Measurements from ENCODE around the gene SYT2. TPM values are rescaled to one million over a fixed set of nuclear protein-coding genes. Genes with fewer than 3 reads are reported as not detected.

Gene SYT2
- total RNA-seq, 1 donor from 2014 or later, result 0.26 TPM

- TF ChIP-seq EZH2 (IDR thresholded peaks at IDR 0.05), result no peak
- no peak for TF ChIP-seq EZH2phosphoT487 (IDR thresholded peaks at IDR 0.05)
- no peaks in the 10 kb centered on the region for H3K36me3 Mint-ChIP-seq
- Histone ChIP-seq H3K4me3 (no peak overlapping the region), H3K79me2 (ENCODE audit: low read depth) (no peaks in the 10 kb centered on the region), H3K27ac (no peak overlapping the region), H2AFZ (replicated peaks) (no peak overlapping the region), H3K9ac (no peak overlapping the region), H3K4me2 (no peak overlapping the region), H3F3A (ENCODE audit: low read depth) (no peaks in the 10 kb centered on the region), H3K9me3 (ENCODE audit: low read depth) (no peaks in the 10 kb centered on the region), H3K36me3 (no peaks in the 10 kb centered on the region), H3K27me3 (no peaks in the 10 kb centered on the region), H3K4me1 (peaks cover 12% of the 10 kb centered on the region), H4K20me1 (ENCODE audit: low read depth) (peaks cover 12% of the 10 kb centered on the region)
- H3K4me3 Mint-ChIP-seq, result no peak overlapping the region
- no peak for DNase-seq (ENCODE audit: low spot score)
- no peak overlapping the region for H3K27ac Mint-ChIP-seq
- H3K27me3 Mint-ChIP-seq (ENCODE audit: insufficient read depth, low read depth), result peaks cover 11% of the 10 kb centered on the region
- H3K4me1 Mint-ChIP-seq, result no peaks in the 10 kb centered on the region
- no peaks in the 10 kb centered on the region for H3K9me3 Mint-ChIP-seq
Measured at GRCh38 chr1:202677433-202677832, 32.8 kb downstream of the SYT2 start.

GRCh38 chr1:202673531-202673930 lies 36.7 kb downstream of the SYT2 start:
- Mint-ChIP-seq H3K9me3 (peaks cover 2% of the 10 kb centered on the region), H3K27ac (peak overlapping the region; percentile 24), H3K4me1 (no peaks in the 10 kb centered on the region), H3K27me3 (ENCODE audit: insufficient read depth, low read depth) (peaks cover 11% of the 10 kb centered on the region), H3K4me3 (no peak overlapping the region), H3K36me3 (no peaks in the 10 kb centered on the region)
- Histone ChIP-seq H3K9me3 (ENCODE audit: low read depth) (no peaks in the 10 kb centered on the region), H3K4me3 (no peak overlapping the region), H3F3A (ENCODE audit: low read depth) (no peaks in the 10 kb centered on the region), H2AFZ (replicated peaks) (no peak overlapping the region), H3K36me3 (no peaks in the 10 kb centered on the region), H3K4me2 (no peak overlapping the region), H4K20me1 (ENCODE audit: low read depth) (no peaks in the 10 kb centered on the region), H3K27me3 (no peaks in the 10 kb centered on the region), H3K27ac (no peak overlapping the region), H3K4me1 (no peaks in the 10 kb centered on the region), H3K79me2 (ENCODE audit: low read depth) (no peaks in the 10 kb centered on the region), H3K9ac (no peak overlapping the region)
- no peak for DNase-seq (ENCODE audit: low spot score)
- TF ChIP-seq EZH2phosphoT487 (IDR thresholded peaks at IDR 0.05), result no peak
- TF ChIP-seq EZH2 (IDR thresholded peaks at IDR 0.05), result no peak
- TF ChIP-seq, protein P1, sequence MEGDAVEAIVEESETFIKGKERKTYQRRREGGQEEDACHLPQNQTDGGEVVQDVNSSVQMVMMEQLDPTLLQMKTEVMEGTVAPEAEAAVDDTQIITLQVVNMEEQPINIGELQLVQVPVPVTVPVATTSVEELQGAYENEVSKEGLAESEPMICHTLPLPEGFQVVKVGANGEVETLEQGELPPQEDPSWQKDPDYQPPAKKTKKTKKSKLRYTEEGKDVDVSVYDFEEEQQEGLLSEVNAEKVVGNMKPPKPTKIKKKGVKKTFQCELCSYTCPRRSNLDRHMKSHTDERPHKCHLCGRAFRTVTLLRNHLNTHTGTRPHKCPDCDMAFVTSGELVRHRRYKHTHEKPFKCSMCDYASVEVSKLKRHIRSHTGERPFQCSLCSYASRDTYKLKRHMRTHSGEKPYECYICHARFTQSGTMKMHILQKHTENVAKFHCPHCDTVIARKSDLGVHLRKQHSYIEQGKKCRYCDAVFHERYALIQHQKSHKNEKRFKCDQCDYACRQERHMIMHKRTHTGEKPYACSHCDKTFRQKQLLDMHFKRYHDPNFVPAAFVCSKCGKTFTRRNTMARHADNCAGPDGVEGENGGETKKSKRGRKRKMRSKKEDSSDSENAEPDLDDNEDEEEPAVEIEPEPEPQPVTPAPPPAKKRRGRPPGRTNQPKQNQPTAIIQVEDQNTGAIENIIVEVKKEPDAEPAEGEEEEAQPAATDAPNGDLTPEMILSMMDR (IDR thresholded peaks at IDR 0.05), result no peak

- Mint-ChIP-seq H3K27ac (no peak overlapping the region), H3K27me3 (ENCODE audit: insufficient read depth, low read depth) (peaks cover 11% of the 10 kb centered on the region), H3K9me3 (peaks cover 2% of the 10 kb centered on the region), H3K36me3 (no peaks in the 10 kb centered on the region), H3K4me3 (no peak overlapping the region), H3K4me1 (no peaks in the 10 kb centered on the region)
- H3K27me3 ChIP-seq, result no peaks in the 10 kb centered on the region
- H3K79me2 ChIP-seq (ENCODE audit: low read depth), result no peaks in the 10 kb centered on the region
- no peak for TF ChIP-seq EZH2 (IDR thresholded peaks at IDR 0.05)
- TF ChIP-seq, protein P1 (IDR thresholded peaks at IDR 0.05), result no peak
- no peak for TF ChIP-seq EZH2phosphoT487 (IDR thresholded peaks at IDR 0.05)
- H3K36me3 ChIP-seq, result no peaks in the 10 kb centered on the region
- H2AFZ ChIP-seq (replicated peaks), result no peak overlapping the region
- no peak overlapping the region for H3K9ac ChIP-seq
- H3K4me2 ChIP-seq, result no peak overlapping the region
- no peaks in the 10 kb centered on the region for H3F3A ChIP-seq (ENCODE audit: low read depth)
- no peak for DNase-seq (ENCODE audit: low spot score)
- H3K27ac ChIP-seq, result no peak overlapping the region
- no peaks in the 10 kb centered on the region for H3K9me3 ChIP-seq (ENCODE audit: low read depth)
- H4K20me1 ChIP-seq (ENCODE audit: low read depth), result no peaks in the 10 kb centered on the region
- H3K4me3 ChIP-seq, result no peak overlapping the region
- H3K4me1 ChIP-seq, result no peaks in the 10 kb centered on the region
Measured at GRCh38 chr1:202671399-202671798, 38.9 kb downstream of the SYT2 start.

- DNase-seq (ENCODE audit: low spot score), result no peak
- no peak overlapping the region for H3K4me3 Mint-ChIP-seq
- H3K27ac Mint-ChIP-seq, result no peak overlapping the region
- peaks cover 10% of the 10 kb centered on the region for H3K4me1 Mint-ChIP-seq
- Histone ChIP-seq H3K27ac (no peak overlapping the region), H4K20me1 (ENCODE audit: low read depth) (no peaks in the 10 kb centered on the region), H3K27me3 (no peaks in the 10 kb centered on the region), H2AFZ (replicated peaks) (no peak overlapping the region), H3K4me1 (no peaks in the 10 kb centered on the region), H3K79me2 (ENCODE audit: low read depth) (no peaks in the 10 kb centered on the region), H3K4me2 (no peak overlapping the region), H3K4me3 (no peak overlapping the region), H3K9ac (no peak overlapping the region), H3F3A (ENCODE audit: low read depth) (no peaks in the 10 kb centered on the region), H3K36me3 (no peaks in the 10 kb centered on the region), H3K9me3 (ENCODE audit: low read depth) (no peaks in the 10 kb centered on the region)
- TF ChIP-seq EZH2 (IDR thresholded peaks at IDR 0.05), result no peak
- no peak for TF ChIP-seq EZH2phosphoT487 (IDR thresholded peaks at IDR 0.05)
- TF ChIP-seq, protein P1 (IDR thresholded peaks at IDR 0.05), result no peak
- H3K9me3 Mint-ChIP-seq, result no peaks in the 10 kb centered on the region
- peaks cover 12% of the 10 kb centered on the region for H3K27me3 Mint-ChIP-seq (ENCODE audit: insufficient read depth, low read depth)
- no peaks in the 10 kb centered on the region for H3K36me3 Mint-ChIP-seq
Measured at GRCh38 chr1:202665417-202665816, 44.8 kb downstream of the SYT2 start.
